Ovary (tissue), 9 donors: Measurements from ENCODE around the gene BAHCC1. TPM values are rescaled to one million over a fixed set of nuclear protein-coding genes. Genes with fewer than 3 reads are reported as not detected.
A peak's percentile ranks its signal among the peaks of the same experiment; 100 is the strongest.

ENCODE experiments used
- DNase-seq, 5 donors: peaks; one replicate each; pipeline ENCODE4 v3.0.0-alpha.2; 2019 to 2020
- H3K27ac ChIP-seq, 2 donors: fragments of 200-600 bp; one replicate each; pipeline versions ENCODE4 v1.5.1 to v1.8.0; 2019 to 2022
- H3K27me3 ChIP-seq: fragments of 200-600 bp; one replicate; pipeline ENCODE4 v1.8.0; 2022
- H3K36me3 ChIP-seq: fragments of 200-600 bp; sonication (generic); one replicate; pipeline ENCODE4 v1.5.1; 2019
- H3K4me1 ChIP-seq: one replicate; pipeline ENCODE4 v1.8.1; 2013; ENCODE audit warnings: mild to moderate bottlenecking, moderate library complexity; ENCODE audit not compliant: insufficient read depth
- H3K4me3 ChIP-seq: fragments of 200-600 bp; sonication (generic); one replicate; pipeline ENCODE4 v1.5.1; 2017
- H3K9me3 ChIP-seq, 2 donors: fragments of 200-600 bp in 1 of 2; sonication (generic) in 1 of 2; one replicate each; pipeline versions ENCODE4 v1.5.1 to v1.8.1; 2013 to 2019; ENCODE audit warnings: mild to moderate bottlenecking in 1 of 2, moderate library complexity in 1 of 2
- EP300 ChIP-seq: sonication (generic); formaldehyde crosslinking; IDR thresholded peaks from one replicate; pipeline ENCODE4 v1.6.1; 2017; ENCODE audit warnings: antibody characterized with exemption
- POLR2A ChIP-seq: fragments of 450-650 bp; IDR thresholded peaks from one replicate; pipeline ENCODE4 v1.6.1; 2017; ENCODE audit warnings: antibody characterized with exemption, mild to moderate bottlenecking, moderate library complexity
- WGBS, 3 donors: extraction: QIAGEN DNeasy Blood & Tissue Kit in 1 of 3; methylation state at CpG; one replicate each; pipeline versions ENCODE4 v1.1.5 to v1.1.7; 2013 to 2017; 5-methylcytosine and 5-hydroxymethylcytosine counted together
- intact Hi-C, 4 donors: fragments of 100-400 bp; cut with DNase I; formaldehyde crosslinking; loops; one replicate each; pipeline versions ENCODE4 v1.11.0 to v1.15.1; 2022 to 2023
- polyA plus RNA-seq, 2 donors: library from polyadenylated mRNA; stranded (reverse); fragments of 200-250 nt in 1 of 2; fragments of 350-450 nt in 1 of 2; fragmentation: Illumina TruSeq in 1 of 2; extraction: RNeasy Lipid Tissue Mini Kit (QIAGEN cat#74804) in 1 of 2; gene quantifications; one replicate each; pipeline ENCODE4 v1.2.3, GENCODE V29; 2013 to 2014
- total RNA-seq, 7 donors: library from RNA; depleted of rRNA in 2 of 7; stranded (reverse); fragments of >200 nt in 2 of 7; fragmentation: NEBNext Ultra II Directional in 3 of 7; extraction: Animal tissue kit (Norgen Biotek cat#: 25700) in 3 of 7; gene quantifications; one replicate each; pipeline versions ENCODE4 v1.1.0 to v1.2.4, GENCODE V29; 2016 to 2023
- TF ChIP-seq, protein P1 (sequence below), 3 donors: fragments of 450-650 bp in 2 of 3; fragments of 200-600 bp in 1 of 3; IDR thresholded peaks; one replicate each; pipeline versions ENCODE4 v1.5.1 to v1.8.0; 2016 to 2022; ENCODE audit warnings: antibody characterized with exemption in 3 of 3, mild to moderate bottlenecking in 1 of 3
- donor health status: DM: no; HTN: no; CAD: no; lungs with moderate emphysema.
- donor health status: DM: no; HTN: no; CAD: no.
- donor health status: Bipolar disorder and iron deficiency.
- donor health status: DM: yes; HTN: yes; CAD: no.
- donor health status: DM: no; HTN: no; CAD: no.
- donor health status: DM: yes; HTN: yes; CAD: no.

Gene BAHCC1
- total and polyA plus RNA-seq, 9 donors = 1.9 to 31.9 (median 18.4) TPM

DNA sequence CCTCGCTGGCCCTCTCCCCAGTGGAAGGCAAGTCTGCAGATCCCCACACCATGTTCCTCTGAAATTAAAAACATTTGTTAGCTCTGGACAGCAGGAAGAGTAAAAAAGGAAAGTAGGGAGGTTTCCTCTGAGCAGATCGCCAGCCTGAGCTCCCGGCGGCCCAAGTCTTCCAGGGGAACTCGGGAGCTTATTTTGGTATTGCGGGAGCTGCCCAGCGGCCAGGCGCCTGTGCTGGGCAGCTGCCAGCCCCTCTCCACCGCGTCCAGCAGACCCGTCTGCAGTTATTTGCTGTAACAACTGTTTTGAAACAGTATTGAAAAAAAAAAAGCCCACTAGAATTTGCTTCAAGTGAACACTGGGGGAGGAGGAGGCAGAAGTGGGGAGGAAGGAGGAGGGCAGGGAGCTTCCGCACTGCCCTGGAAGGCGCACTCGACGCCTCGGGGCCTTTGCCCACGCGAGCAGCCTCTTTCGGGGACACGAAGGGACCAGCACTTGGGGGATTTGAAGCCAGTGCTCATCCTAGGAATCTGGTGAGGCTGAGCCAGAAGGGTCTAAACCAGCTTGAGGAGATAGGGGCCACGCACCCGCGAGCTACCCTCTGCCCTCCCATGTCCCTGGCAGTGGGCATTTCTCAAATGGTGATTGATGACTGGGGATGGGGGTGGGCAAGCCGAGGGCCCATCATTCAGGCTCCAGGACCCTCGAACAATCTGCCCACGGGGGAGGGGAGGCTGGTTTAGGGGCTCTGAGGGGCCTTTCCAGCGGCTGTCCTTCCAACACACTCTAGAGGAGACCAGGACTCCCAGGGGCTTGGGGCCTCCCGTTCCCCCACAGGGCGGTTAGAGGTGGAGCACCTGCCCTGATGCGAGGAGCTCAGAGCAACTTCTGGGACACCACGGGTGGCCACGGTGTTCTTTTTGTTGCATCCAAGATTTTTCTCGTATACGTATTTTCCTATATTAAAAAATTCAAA is 3.0 kb upstream of the BAHCC1 start:
- H3K4me1 ChIP-seq = peaks cover 23% of the 10 kb centered on the region
- peak overlapping the region; percentile 91 to 92 for H3K27ac ChIP-seq
- TF ChIP-seq EP300 (no peak), POLR2A (peak; percentile 32)
- H3K36me3 ChIP-seq = no peaks in the 10 kb centered on the region
- WGBS, 3 donors = 10 to 12% (median 10%) methylated on average over 34 of the region's 34 CpGs
- DNase-seq = peak; percentile 76 to 89 (median 82)
- no peaks in the 10 kb centered on the region for H3K9me3 ChIP-seq
- intact Hi-C loops = loop anchor here in 1 of 4 donors (2.0 to 10.0 kb wide), 3 partner anchors 90 to 119 kb away; partner anchors contain the start of gene SLC38A10
- peak overlapping the region; percentile 69 for H3K4me3 ChIP-seq
- H3K27me3 ChIP-seq = no peaks in the 10 kb centered on the region

DNA sequence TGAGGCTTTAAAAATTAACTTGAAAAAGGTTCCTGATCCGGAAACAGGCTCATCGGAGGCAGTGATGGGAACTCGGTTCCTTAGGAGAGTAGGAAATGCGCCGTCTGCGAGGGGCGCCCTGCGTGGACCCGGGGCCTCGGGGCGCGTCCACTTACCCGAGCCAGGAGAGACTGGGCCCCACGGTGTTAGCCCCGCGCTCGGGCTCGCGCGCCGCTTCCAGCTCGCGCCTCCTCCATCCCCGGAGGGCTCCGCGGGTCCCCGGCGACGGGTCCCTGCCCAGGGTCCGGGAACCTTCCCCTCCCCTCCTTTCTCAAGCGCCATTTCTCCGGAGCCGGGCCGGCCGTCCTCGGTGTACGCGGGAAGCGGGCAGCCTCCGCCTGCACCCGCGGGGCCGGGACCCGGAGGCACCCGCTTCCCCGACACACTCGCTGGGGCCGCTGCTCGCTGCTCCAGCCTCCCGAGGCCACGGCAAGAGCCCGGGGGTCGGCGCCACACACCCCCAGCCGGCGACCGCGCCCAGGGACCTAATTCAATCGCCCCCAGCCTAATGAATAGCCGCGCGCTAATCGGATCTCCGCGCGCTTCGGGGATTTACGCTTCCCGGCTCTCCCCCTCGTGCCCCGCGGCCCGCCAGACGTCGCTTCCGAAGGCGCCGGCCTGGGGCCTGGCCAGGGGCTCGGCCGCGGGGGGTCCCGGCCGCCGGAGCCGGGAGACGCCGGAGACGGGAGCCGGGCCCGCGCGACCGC is 2.2 kb upstream of the BAHCC1 start:
- Histone ChIP-seq H3K27me3 (no peaks in the 10 kb centered on the region), H3K36me3 (no peaks in the 10 kb centered on the region), H3K9me3 (no peaks in the 10 kb centered on the region), H3K27ac (peak overlapping the region; percentile 91 to 92), H3K4me3 (peak overlapping the region; percentile 69), H3K4me1 (peaks cover 22% of the 10 kb centered on the region)
- WGBS, 3 donors = 2% methylated on average over 68 to 93 of the region's 93 CpGs
- DNase-seq = peak in 2 of 5 donors; percentile 72 to 73
- intact Hi-C loops = loop anchor here in 1 of 4 donors (2.0 to 10.0 kb wide), 3 partner anchors 89 to 118 kb away; partner anchors contain the start of gene SLC38A10
- TF ChIP-seq, protein P1, sequence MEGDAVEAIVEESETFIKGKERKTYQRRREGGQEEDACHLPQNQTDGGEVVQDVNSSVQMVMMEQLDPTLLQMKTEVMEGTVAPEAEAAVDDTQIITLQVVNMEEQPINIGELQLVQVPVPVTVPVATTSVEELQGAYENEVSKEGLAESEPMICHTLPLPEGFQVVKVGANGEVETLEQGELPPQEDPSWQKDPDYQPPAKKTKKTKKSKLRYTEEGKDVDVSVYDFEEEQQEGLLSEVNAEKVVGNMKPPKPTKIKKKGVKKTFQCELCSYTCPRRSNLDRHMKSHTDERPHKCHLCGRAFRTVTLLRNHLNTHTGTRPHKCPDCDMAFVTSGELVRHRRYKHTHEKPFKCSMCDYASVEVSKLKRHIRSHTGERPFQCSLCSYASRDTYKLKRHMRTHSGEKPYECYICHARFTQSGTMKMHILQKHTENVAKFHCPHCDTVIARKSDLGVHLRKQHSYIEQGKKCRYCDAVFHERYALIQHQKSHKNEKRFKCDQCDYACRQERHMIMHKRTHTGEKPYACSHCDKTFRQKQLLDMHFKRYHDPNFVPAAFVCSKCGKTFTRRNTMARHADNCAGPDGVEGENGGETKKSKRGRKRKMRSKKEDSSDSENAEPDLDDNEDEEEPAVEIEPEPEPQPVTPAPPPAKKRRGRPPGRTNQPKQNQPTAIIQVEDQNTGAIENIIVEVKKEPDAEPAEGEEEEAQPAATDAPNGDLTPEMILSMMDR (IDR thresholded peaks at IDR 0.05) = no peak
- no peak for TF ChIP-seq EP300
- no peak for TF ChIP-seq POLR2A

DNA sequence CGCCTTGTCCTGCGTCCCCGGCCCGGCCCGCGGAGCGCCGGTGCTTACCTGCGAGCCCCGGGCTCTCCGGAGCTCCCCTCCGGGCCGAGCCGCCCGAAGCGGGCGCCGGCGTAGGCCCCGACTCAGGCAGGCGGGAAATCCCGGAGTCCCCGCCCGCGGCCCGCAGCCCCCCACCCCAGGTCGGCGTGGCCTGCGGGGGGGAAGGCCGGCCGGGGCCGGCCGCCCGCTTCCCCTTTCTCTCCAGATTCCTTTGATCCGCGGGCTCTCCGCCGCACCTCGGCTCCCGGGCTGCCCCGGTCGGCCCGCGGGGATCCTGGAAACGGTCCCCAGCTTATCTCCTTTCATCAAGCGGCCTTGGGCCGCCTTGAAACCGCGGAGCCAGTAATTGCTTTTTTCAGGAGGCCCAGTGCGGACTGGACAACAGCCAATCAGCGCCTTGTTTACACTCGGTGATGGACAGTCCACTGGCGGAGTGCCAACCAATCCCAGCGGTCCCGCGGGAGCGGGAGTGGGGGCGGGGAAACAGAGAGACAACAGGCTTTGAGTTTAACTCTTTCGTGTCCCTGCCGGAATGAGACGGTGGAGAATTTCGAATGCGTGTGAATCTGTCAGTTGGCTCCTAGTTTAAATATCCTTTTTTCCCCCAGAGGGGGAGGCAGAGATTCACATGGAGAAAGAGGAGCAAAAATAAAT is 1.4 kb upstream of the BAHCC1 start:
- 0 to 1% (median 0%) methylated on average over 33 to 63 of the region's 63 CpGs for WGBS, 3 donors
- intact Hi-C loops = loop anchor here in 1 of 4 donors (2.0 to 10.0 kb wide), 3 partner anchors 88 to 117 kb away; partner anchors contain the start of gene SLC38A10
- Histone ChIP-seq H3K4me1 (peaks cover 24% of the 10 kb centered on the region), H3K27ac (peak overlapping the region; percentile 91 to 92), H3K27me3 (no peaks in the 10 kb centered on the region), H3K4me3 (peak overlapping the region; percentile 69), H3K9me3 (no peaks in the 10 kb centered on the region), H3K36me3 (no peaks in the 10 kb centered on the region)
- TF ChIP-seq, protein P1 (IDR thresholded peaks at IDR 0.05) = peak in 2 of 3 donors; percentile 15 to 34
- TF ChIP-seq EP300 (peak; percentile 69), POLR2A (peak; percentile 52)
- peak; percentile 100 for DNase-seq

DNA sequence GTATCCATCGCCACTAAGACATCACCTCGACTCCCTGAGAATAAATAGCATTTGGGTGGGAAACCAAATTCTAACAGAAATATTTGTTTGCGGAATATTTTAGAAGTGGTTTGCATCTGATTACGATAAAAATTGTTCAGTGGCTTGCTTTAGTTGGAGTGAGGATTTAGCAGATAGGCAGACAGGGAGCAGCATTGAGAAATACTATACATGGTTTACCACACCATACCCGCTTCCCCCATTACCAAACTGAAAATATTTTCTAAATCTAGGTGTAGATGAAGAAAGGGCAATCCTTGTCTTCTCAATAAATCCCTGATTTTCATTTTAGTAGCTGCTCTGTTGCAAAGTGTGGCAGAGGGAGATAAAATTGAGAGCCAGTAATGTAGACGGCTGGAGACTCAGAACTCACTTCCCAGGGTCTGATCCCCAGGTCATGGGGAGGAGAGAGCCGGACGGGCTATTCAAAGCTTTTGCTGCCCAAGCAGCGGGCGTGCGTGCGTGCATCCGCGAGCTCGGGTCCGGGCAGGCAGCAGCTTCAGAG is 808 bp upstream of the BAHCC1 start:
- Histone ChIP-seq H3K4me3 (peak overlapping the region; percentile 33), H3K27ac (peak overlapping the region in 1 of 2 donors; percentile 92), H3K36me3 (no peaks in the 10 kb centered on the region), H3K4me1 (peaks cover 24% of the 10 kb centered on the region), H3K9me3 (no peaks in the 10 kb centered on the region), H3K27me3 (no peaks in the 10 kb centered on the region)
- intact Hi-C loops = loop anchor here in 1 of 4 donors (5.0 to 10.0 kb wide), 2 partner anchors 88 to 100 kb away; partner anchors contain the start of gene SLC38A10
- TF ChIP-seq, protein P1 (IDR thresholded peaks at IDR 0.05) = peak in 1 of 3 donors; percentile 12
- no peak for TF ChIP-seq EP300
- no peak for TF ChIP-seq POLR2A
- WGBS, 3 donors = 3 to 4% (median 3%) methylated on average over 16 of the region's 16 CpGs
- no peak for DNase-seq
